GDM1 (cell line): ENCODE measurements around the gene PLCL2.

Experiments used
- DNase-seq: peaks from one replicate; lab custom pipeline; 2025; lab: John Stamatoyannopoulos, UW

PLCL2 gene

DNA sequence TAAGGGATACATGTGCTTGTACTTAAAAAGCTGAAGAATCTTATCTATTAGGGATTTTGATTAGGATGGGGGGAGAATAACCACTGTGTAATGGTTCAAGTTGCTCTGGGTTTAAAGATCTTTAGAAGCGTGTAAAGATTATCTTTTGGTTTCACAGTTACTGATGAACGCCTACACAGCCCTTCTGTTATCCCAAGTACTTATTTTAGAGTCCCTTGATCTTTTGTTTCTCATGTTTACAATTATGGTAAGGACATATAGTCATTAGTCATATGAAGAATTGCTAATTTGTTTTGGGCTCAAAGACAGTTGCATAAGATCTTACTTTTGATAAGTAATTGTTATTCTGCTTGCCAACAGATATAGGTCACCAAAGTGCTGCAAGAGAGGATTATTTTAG is 160.1 kb downstream of the PLCL2 start:
- DNase-seq = no peak

DNA sequence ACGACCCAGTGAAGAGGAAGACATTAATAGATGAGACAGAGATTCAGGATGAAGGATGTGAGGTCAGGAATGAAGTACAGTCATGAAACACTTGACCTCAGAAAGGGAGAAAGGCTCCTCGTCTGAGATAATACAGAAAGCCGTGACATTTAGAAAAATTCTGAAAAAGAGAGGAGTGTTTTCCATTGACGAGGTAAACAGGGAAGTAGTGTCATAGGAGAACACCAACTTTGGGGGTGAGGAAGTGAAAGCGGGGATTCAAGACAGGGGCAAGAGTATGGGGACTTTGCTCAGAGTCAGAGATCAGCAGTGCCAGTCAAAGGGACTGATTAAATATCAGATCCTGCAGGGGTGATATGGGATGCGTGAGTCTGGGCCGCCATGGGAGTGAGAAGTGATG is 160.9 kb downstream of the PLCL2 start:
- DNase-seq = no peak

DNA sequence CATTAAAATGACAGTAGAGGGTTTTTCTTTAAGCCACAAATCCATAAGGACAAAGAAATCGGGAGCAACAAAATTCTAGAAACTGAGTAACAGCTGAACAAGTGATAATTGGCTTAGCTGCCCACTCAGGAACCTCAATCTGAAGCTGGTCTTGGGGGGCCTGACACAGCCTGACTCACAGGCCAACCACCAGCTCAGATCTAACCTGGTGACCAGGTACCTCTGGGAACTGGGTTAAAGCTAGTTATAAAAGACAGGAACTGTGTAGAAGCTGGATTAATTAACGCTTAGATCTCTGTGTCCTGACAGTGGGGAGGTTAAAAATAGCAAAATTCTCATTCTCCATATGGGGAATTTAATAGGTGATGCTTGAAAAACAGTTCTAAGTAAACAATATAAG is 161.9 kb downstream of the PLCL2 start:
- DNase-seq = no peak

DNA sequence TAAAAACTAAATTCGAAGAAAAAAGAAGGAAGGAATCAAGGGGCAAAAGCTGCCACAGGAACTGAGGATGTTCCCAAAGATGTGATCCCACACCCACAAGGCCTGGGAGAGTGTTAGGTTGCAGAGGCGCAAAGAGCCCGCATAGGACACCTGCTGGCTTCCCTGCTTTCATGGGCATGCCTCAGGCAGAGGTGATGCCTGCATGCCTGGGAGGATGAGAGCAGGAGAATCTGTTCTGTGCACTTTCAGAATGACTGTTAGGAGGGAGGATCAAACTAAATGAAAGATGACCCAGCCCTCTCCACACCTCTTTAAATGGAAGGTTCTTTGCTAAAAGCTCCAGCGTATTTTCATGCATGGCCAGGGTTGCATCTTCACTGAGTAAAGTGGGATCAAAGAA is 162.4 kb downstream of the PLCL2 start:
- DNase-seq = no peak

DNA sequence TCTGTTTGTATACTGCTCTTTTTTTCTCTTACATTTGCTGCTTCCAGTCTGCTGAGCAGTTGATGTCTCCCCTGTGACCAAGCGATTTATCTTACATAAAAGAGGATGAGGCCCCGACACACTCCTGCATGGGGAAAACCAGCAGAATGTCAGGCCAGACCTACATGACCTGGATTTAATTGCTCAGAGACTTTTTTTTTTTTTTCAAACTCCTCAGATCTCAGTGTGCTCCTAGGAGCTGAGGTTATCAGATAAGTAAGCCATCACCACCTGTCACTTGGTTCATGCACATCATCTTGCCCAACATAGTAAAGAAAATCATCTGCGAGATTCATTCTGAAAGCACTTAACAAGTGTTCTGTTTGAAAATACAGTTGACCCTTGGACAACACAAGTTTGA is 163.1 kb downstream of the PLCL2 start:
- DNase-seq = no peak

DNA sequence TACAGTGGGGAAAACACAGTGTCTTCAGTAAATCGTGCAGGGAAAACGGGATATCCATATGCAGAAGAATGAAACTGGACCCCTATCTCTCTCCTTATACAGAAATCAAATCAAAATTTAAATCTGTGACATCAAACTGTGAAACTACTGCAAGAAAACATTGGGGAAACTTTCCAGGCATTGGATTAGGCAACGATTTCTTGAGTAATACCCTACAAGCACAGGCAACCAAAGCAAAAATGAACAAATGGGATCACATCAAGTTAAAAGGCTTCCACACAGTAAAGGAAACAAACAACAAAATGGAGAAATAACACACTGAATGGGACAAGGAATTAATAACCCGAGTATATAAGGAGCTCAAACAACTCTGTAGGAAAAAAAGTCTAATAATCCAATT is 165.3 kb downstream of the PLCL2 start:
- no peak for DNase-seq

DNA sequence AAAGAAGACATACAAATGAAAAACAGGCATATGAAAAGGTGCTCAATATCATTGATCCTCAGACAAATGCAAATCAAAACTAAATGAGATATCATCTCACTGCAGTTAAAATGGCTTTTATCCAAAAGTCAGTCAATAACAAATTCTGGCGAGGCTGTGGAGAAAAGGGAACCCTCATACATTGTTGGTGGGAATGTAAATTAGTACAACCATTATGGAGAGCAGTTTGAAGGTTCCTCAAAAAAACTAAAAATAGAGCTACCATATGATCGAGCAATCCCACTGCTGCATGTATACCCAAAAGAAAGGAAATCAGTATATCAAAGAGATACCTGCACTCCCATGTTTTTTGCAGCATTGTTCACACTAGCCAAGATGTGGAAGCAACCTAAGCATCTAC is 165.8 kb downstream of the PLCL2 start:
- DNase-seq = no peak

DNA sequence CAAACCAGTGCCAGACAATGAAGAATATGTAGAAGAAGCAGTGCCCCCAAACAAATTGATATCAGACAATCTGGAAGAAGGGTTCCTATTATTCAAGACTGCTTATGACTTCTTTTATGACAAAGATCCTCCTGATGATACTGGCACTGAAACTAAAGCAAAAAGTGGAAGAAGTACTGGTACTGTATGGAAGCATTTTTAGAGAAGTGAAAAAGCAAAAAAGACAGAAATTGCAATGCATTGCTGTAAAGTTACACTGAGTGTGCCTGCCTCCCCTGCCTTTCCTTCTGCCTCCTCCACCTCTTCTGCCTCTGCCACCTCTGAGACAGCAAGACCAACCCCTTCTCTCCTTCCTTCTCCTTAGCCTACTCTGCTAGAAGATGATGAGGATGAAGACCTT is 167.6 kb downstream of the PLCL2 start:
- no peak for DNase-seq

DNA sequence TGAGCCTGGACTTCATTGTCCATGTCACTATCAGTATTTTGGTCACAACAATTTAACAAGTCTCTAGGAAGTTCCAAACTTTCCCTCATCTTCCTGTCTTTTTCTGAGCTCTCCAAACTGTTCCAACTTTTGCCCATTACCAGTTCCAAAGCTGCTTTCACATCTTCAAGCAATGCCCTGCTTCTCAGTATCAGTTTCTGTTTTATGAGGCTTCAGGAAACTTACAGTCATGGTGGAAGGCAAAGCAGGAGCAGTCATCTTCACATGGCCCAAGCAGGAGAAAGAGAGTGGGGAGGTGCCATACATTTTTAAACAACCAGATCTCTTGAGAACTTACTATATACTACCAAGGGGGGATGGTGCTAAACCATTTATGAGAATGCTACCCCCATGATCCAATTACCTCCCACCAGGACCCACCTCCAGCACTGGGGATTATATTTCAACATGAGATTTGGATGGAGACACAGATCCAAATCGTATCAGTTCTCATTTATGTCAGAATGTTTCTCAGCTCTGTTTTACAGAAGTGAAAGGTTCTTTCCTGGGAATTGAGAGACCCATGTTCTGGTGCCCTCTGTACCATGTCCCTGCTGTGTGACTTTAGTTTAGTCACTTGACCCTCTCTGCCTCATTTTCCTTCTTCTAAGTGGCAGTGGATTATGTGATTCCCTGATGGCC is 169.7 kb downstream of the PLCL2 start:
- no peak for DNase-seq

DNA sequence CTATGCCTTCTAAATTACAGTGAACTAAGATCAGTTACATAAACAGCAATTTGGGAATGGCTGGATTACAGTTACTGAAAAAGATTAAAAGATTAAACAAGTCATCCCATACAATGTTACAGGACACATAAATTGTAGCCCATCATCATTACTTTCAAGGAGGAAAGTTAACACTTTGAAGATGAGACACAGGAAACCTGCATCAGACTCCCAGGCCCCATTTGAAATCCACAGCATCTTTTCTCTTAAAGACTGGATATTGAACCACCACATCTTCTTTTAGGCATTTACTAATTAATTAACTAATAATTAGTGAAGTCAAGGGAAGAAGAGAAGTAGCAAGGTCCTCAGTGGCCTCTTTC is 170.2 kb downstream of the PLCL2 start:
- no peak for DNase-seq

DNA sequence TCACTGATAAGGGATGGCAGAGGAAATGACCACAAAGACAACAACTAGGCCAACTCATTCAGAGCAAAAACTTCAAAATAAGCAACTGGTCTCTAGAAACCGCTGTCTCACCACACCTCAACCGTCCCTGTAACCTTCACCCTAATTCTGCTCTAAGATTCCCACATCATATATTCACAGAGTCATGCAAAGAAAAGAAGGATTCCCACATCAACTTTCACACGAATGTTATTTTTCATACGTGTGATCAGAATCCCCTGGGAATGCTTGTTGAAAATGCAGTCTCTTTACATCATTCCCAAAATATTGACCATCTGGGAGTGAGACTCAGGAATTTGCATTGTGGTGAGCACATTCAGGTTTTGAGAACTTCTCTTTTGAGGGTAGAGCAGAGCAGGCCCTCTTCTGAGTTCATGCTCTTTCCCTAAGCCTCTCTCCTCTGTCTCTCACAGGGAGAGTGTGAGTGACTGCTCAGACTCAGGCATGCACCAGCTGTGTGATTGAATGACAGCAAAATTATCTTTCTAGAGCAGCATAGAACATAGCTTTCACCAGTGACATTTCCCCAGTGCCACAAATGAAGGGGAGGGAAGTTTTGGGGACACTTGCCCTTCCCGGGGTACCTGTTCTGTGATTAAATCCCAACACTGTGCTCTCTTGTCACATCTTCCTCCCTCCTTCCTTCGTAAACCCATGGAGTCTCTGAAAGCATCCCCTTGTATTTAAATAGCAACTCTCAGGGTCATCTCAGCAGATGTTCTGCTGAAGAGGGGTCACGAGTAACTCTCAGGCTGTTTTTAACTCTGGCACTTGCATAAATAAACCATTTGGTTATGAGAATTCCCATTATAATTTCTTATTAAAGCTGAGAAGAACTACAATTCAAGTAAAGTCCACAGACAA is 170.9 kb downstream of the PLCL2 start:
- no peak for DNase-seq

DNA sequence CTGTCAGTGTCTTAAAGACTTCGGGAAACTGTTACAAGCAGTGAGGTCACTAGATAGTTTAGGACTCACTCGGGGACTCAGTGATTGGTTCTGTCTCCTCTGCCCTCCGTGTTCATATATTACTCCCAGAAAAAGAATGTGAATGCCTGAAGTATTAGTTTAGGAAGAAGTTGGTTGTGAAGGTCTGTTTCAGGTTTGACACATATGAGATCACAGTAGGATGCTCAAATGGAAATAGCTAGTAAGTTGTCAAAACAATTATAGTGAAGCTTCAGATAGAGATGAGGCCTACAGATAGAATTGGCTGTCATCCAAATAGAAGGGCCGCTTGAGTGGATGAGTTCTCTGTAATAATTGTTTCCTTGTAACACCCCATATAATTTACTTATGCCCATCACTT is 172.6 kb downstream of the PLCL2 start:
- DNase-seq = no peak

DNA sequence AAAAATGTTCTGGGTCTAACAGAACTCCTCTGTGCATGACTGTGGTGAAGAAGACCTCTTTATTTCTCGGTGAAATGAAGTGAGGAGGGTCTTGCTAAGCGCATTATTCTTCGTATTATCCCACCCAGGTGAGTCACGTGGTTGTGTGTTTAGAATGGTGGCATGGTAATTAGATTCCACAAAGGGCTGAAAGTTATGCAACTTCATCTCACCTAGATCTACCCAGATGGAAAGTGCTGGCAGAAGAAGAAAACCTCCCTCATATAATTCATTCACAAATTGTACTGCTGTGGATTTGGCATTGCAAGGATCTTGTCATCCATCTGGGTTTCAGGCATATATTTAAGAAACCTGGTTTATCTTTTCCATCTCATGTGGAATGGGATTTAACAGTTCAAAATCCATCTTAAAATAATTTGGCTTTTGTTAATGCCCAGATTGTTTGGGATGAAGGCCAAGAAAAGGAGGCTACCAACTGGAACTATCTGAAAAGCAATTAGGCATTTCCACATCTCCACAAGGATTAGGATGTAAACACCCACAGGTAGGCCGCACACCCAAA is 175.3 kb downstream of the PLCL2 start:
- DNase-seq = no peak

DNA sequence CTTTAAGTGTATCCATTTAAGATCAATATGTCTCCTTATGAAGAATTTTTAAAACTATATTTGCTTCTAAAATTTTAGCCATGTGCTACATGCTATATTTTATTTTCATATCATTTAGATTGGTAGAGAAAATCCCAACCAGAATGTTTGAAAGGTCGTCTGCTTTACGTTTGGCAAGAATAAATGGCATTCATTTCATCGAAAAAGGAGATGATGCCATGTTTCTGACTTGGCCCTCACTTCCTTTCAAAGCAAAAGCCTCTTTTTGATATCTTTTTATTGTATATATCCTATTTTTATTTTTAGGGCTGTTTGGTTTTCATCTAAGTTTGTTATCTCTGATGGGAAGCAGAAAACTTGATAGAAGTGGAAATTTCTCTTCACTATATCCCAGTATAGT is 176.2 kb downstream of the PLCL2 start:
- DNase-seq = no peak

DNA sequence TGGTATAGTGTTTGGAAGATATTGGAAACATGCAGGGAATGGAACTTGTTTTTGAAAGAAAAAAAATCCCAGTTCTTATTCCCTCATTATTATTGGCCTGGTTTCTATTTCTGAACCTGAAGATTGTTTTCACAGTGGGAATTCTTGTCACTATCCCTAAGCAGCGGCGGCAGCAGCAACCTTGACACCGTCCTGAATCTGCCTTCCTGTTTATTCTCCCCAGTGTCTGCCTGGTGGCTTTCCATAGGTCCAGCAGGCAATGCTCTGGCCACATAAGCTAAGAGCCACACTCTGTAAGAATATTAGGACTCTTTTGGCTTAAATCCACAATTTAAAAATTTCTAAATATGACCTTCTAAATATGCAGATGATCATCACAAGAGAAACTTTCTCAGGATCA is 178.0 kb downstream of the PLCL2 start:
- no peak for DNase-seq

DNA sequence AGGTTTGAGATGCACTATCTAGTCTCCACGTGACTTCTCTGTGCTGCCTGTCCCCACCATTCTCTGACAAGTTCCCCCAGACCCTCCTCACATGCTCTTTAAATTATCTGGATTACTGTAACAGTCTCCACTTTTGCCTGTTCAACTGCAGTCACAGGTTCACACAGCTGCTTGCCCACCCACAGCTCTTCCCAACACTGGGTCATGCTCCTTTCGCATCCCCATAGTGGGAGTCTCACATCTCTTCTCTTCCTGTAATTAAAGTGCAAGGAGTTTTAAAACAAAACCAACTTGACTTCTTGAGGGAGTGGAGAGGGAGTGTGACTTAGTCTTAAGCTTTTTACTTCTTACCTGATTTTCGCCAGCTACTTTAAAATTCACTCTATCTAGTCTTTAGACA is 178.8 kb downstream of the PLCL2 start:
- DNase-seq = no peak

DNA sequence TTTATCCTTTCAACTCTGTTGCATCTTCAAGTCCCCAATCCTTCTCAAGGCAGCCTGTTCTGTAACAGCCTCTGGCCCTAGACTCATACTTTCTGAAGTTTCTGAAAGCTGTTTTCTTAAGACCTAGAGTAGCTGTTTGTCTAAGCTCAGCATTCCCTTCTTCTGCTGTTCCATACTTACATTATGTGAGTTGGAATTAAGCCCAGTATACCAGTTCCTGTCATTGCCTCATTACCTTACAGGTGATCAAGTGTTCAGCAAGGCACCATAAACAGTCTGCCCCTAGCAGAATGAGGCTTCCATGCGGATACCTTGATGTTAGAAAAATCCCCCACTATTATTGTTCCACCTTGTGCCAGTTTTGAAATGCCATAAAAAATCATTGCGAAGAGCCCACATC is 180.6 kb downstream of the PLCL2 start:
- DNase-seq = no peak

DNA sequence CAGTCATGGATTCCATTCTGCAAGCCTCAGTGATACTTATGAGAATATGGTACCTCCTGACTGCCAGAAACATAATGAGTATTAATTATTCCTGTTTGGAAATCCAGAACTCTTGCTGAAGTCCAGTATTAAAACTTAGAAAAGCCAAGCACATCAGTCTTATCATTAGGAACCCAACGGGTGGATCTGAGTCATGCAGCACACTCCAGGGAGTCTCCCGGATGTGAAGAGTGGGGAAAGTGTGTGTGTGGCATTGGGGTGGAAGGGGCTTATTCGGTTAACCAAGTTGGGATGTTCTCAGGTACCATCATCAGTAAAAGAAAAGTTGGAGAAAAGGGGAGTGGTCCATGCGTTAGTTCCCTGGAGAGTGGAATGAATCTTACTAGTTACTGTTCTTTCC is 181.1 kb downstream of the PLCL2 start:
- DNase-seq = no peak

DNA sequence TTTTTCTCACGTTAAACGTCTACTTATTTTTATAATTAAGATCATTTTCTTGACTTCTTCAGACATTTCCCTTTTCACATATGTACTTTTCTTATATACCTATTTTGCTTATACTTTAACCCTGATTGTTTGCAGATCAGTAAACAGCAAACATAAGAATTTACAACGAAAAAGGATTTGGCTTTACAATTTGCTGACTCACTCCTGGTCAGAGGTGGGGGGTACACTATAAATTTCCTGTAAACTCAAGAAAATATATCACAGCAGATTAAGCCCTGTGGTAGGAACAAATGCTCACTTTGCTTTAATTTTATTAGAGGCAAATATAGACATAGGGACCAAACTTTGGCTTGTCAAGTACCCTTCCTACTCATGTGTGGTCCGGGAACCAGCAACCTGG is 185.0 kb downstream of the PLCL2 start:
- DNase-seq = no peak

DNA sequence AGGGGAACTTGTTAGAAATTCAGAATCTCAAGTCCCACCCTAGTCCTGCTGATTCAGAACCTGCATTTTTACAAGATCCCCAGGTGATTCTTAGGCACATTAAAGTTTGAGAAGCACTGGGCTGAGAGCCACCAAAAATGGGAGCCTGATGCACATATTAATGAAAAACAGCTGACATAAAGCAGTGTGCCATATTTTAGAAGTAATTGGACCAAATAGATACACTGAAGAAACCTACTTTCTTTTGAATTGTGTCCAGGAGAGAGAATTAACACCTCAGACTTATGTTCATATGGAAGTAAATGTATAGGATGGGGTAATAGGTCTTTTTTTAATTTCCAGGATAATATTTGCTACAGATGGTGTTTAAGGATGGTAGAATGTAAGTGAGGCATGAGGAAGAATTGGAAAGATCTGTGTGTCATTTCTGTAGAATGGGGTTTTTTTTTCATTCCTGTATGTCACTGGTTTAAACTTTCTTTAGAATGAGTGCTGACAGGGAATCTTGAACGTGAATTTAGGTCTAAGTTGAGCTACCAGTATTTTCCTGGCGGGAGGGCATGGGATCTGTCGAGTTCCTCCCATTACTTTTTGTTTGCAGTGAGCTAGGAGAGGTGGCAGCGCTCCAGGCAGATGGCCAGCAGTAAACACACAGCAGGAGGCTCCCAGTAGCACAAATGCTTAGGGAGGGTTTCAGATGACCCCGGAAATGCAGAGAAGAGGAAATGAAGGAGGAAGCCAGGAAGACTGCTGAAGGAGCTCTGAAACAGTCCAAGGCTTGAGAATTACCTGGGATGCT is 185.6 kb downstream of the PLCL2 start:
- DNase-seq = no peak

DNA sequence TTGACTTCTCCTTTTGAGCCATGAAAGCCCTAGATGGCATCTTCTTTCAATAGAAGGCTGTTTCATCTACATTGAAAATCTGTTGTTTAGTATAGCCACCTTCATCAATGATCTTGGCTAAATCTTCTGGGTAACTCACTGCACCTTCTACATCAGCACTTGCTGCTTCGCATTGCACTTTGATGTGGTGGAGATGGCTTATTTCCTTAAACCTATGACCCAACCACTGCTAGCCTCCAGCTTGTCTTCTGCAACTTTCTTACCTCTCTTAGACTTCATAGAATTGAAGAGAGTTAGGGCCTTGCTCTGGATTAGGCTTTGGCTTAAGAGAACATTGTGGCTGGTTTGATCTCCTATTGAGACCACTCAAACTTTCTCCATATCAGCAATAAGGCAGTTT is 189.8 kb downstream of the PLCL2 start:
- no peak for DNase-seq

DNA sequence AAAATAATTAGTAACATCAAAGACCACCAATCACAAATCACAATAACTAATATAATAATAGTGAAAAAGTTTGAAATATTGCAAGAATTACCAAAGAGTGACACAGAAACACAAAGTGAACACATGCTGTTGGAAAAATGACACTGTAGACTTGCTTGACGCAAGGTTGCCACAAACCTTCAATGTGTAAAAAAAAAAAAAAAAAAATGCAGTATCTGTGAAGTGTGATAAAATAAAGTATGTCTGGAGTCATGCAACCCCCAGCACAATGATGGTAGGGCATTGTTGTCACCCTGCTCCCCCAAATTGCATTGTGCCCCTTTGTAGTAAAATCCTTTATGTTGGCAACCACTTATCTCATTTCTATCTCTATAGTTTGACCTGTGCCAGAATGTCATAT is 190.6 kb downstream of the PLCL2 start:
- no peak for DNase-seq

DNA sequence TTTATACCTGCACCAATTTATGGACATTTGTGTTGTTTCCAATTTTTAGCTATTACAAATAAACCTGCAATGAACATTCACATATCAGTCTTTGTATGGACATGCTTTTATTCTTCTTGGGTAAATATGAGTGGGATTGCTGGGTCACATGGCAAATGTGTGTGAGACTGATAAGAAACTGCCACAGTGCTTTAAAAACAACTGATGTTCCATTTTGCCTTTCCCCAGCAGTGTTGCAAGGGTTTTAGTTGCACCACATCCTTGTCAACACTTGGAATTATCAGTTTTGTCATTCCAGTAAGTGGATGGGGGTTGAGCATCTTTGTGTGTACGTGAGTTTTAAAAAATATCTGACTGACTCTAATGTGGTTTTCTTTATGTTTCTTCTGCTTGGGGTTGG is 191.2 kb downstream of the PLCL2 start:
- DNase-seq = no peak
